HPDE6-E6E7 (cell line): ENCODE data around the gene FBN1.

Source experiments
- DNase-seq: peaks from one replicate; pipeline ENCODE4 v3.0.0; 2011; ENCODE audit warnings: missing footprints; ENCODE audit errors: extremely low spot score

The FBN1 gene

GRCh38 chr15:48370460-48370859, 275.0 kb downstream of the FBN1 start:
- no peak for DNase-seq

GRCh38 chr15:48367483-48367882, 278.0 kb downstream of the FBN1 start:
- DNase-seq, result no peak

GRCh38 chr15:48366584-48367312, 278.8 kb downstream of the FBN1 start:
- no peak for DNase-seq

- DNase-seq, result no peak
Observed at GRCh38 chr15:48365575-48365974, 279.9 kb downstream of the FBN1 start.

- DNase-seq, result no peak
Observed at GRCh38 chr15:48363474-48363873, 282.0 kb downstream of the FBN1 start.

- no peak for DNase-seq
Observed at GRCh38 chr15:48361685-48362084, 283.8 kb downstream of the FBN1 start.

- DNase-seq, result no peak
Observed at GRCh38 chr15:48360841-48361240, 284.7 kb downstream of the FBN1 start.
